Chondrocyte (in vitro differentiated cells): ENCODE data around the gene HDAC4. TPM values are rescaled to one million over a fixed set of nuclear protein-coding genes. Genes with fewer than 3 reads are reported as not detected.
A peak's percentile ranks its signal among the peaks of the same experiment; 100 is the strongest.

Experiments
- DNase-seq: peaks from one replicate; pipeline ENCODE4 v3.0.0; 2021; ENCODE audit warnings: mixed read lengths, low spot score
- H3K27ac Mint-ChIP-seq: one replicate; pipeline ENCODE4 v1.8.0; 2021; ENCODE audit warnings: mild to moderate bottlenecking, moderate library complexity, mixed read lengths; ENCODE audit not compliant: unreplicated experiment
- H3K27me3 Mint-ChIP-seq: 2 replicates; pipeline ENCODE4 v1.8.0; 2021; ENCODE audit warnings: low read depth, mixed read lengths
- H3K36me3 Mint-ChIP-seq: 2 replicates; pipeline ENCODE4 v1.8.0; 2021; ENCODE audit warnings: low read depth, mixed read lengths
- H3K4me1 Mint-ChIP-seq: 2 replicates; pipeline ENCODE4 v1.8.0; 2021; ENCODE audit warnings: low read depth, mild to moderate bottlenecking, mixed read lengths
- H3K4me3 Mint-ChIP-seq: one replicate; pipeline ENCODE4 v1.8.0; 2021; ENCODE audit warnings: mild to moderate bottlenecking, moderate library complexity, mixed read lengths; ENCODE audit not compliant: unreplicated experiment
- H3K9me3 Mint-ChIP-seq: 2 replicates; pipeline ENCODE4 v1.8.0; 2021; ENCODE audit warnings: low read depth, mixed read lengths
- total RNA-seq: library from RNA; stranded (reverse); gene quantifications from 3 replicates; pipeline ENCODE4 v1.2.1, GENCODE V29; 2021
- TF ChIP-seq, protein P1 (sequence below): fragments of 200-600 bp; sonication (generic); IDR thresholded peaks from 2 replicates; pipeline ENCODE4 v1.5.0; 2021; ENCODE audit warnings: antibody characterized with exemption, mild to moderate bottlenecking, moderate library complexity

HDAC4 gene
- total RNA-seq, 1 donor from 2014 or later, result 22.3 TPM

DNA sequence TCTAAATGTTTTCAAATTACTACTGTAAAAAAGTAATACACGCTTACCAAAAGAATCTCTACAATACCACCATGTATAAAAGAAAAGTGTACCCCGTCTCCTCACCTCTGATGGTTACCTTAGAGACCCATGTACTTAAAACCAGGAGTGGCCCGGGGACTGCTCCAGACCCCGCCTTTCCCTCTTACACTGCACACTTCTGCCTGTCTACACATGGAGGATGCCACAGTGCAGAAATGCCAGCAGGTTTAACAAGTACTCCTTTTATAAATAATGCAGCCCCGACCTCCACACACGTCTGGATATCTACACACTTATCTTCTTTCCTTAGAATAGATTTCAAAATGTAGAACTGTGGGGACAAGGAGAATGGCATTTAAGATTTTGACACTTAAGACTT is 5.3 kb downstream of the HDAC4 start:
- DNase-seq, result no peak
- no peaks in the 10 kb centered on the region for H3K36me3 Mint-ChIP-seq
- peaks cover 23% of the 10 kb centered on the region for H3K4me1 Mint-ChIP-seq
- H3K4me3 Mint-ChIP-seq, result no peak overlapping the region
- H3K9me3 Mint-ChIP-seq, result no peaks in the 10 kb centered on the region
- H3K27ac Mint-ChIP-seq, result peak overlapping the region; percentile 27
- no peaks in the 10 kb centered on the region for H3K27me3 Mint-ChIP-seq
- TF ChIP-seq, protein P1, sequence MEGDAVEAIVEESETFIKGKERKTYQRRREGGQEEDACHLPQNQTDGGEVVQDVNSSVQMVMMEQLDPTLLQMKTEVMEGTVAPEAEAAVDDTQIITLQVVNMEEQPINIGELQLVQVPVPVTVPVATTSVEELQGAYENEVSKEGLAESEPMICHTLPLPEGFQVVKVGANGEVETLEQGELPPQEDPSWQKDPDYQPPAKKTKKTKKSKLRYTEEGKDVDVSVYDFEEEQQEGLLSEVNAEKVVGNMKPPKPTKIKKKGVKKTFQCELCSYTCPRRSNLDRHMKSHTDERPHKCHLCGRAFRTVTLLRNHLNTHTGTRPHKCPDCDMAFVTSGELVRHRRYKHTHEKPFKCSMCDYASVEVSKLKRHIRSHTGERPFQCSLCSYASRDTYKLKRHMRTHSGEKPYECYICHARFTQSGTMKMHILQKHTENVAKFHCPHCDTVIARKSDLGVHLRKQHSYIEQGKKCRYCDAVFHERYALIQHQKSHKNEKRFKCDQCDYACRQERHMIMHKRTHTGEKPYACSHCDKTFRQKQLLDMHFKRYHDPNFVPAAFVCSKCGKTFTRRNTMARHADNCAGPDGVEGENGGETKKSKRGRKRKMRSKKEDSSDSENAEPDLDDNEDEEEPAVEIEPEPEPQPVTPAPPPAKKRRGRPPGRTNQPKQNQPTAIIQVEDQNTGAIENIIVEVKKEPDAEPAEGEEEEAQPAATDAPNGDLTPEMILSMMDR, result no peak

DNA sequence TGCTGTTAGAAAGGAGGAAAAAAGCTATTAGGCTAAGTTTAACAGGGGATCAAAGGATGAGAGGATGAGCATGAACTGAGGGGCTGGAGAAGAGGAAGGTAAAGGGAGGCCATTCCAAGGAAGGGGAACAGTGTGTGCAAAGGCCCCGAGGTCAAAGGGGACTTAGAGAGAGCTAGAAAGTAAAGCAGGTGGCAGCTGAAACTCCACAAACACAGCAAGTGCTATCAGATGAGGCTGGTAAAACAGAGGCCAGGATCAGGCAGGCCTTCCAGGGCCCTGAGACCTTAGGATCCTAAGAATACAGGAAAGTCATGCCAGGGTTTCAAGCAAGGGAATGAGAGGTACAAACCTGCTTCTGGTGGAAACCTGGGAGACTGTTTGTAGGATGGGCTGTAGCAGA is 5.8 kb downstream of the HDAC4 start:
- Mint-ChIP-seq H3K36me3 (no peaks in the 10 kb centered on the region), H3K27me3 (no peaks in the 10 kb centered on the region), H3K27ac (no peak overlapping the region), H3K4me1 (peaks cover 23% of the 10 kb centered on the region), H3K9me3 (no peaks in the 10 kb centered on the region), H3K4me3 (no peak overlapping the region)
- DNase-seq, result no peak
- TF ChIP-seq, protein P1, result no peak

DNA sequence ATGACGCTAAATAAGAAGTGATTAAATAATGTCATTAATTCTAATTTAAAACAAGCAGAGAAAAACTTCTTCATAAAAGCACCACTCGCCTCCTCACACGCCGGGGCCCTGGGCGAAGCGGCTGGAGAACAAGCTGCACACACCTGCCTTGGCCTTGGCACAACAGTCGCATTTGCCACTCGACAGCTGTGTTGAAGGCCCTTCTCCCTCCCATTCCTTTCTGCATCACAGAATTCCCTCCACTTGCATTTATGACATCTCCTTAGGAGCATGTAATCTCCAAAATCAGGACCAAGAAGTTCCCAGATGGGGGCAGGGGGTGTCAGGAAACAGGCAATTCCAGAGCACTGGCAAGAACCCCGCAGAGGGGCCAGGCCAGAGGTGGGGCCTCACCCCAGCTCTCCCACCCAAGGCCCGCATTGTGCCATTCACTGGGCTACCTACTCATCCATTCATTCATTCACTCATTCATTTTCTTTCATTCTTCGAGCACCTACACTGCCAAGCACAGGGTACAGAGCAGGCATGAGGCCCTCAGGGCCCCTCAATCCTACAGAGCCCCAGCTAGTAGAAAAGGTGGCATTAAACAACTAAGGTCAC is 6.4 kb downstream of the HDAC4 start:
- Mint-ChIP-seq H3K36me3 (no peaks in the 10 kb centered on the region), H3K27me3 (no peaks in the 10 kb centered on the region), H3K4me3 (no peak overlapping the region), H3K9me3 (no peaks in the 10 kb centered on the region), H3K4me1 (peaks cover 18% of the 10 kb centered on the region), H3K27ac (no peak overlapping the region)
- DNase-seq, result peak; percentile 44
- TF ChIP-seq, protein P1, result no peak

DNA sequence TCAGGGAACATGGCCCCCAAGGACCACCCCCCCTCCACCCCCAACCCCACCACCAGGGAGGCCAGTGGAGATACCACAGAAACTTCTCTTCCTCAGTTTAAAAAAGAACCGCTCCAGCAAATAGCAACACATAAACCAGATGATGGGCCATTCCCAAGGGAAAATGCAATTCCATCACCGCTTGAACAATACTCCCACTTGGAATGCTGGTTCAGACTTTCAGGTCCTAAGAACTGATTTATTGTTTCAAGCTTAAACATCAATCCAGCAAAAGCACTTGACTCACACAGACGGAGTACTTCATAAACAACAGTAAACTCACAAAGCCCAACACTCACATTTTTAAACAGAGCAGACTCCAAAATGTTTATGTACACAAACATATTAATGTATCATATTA is 6.9 kb downstream of the HDAC4 start:
- DNase-seq, result no peak
- peaks cover 13% of the 10 kb centered on the region for H3K4me1 Mint-ChIP-seq
- no peaks in the 10 kb centered on the region for H3K27me3 Mint-ChIP-seq
- TF ChIP-seq, protein P1, result no peak
- H3K9me3 Mint-ChIP-seq, result no peaks in the 10 kb centered on the region
- H3K36me3 Mint-ChIP-seq, result peaks cover 2% of the 10 kb centered on the region
- H3K27ac Mint-ChIP-seq, result no peak overlapping the region
- no peak overlapping the region for H3K4me3 Mint-ChIP-seq

DNA sequence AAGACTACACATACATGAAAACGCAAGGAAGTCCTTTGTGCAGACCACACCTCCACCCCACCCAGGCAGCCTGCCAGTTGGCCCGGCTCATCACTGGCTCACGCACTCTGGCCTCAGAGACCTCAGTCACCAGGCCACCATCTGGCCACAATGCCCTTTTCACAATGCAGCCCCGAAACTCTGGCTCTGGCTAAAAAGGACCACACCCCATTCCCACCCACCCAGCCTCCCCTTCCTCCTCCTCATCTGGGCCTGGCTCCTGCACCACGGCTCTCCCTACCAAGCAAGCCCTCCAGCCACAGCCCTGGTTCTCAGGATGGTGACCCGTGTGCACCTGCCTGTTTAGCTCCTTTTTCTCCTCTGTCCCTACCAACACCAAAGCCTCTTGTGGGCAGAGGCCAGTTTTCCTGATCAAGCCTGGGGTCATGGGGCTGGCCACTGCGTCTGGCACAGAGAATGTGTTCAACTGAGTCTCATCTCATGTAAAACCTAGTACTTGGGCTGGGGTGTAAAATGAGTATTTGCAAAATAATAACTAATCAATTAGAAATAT is 7.4 kb downstream of the HDAC4 start:
- Mint-ChIP-seq H3K4me3 (no peak overlapping the region), H3K27ac (no peak overlapping the region), H3K27me3 (no peaks in the 10 kb centered on the region), H3K36me3 (peaks cover 2% of the 10 kb centered on the region), H3K9me3 (no peaks in the 10 kb centered on the region), H3K4me1 (peaks cover 10% of the 10 kb centered on the region)
- peak; percentile 38 for DNase-seq
- TF ChIP-seq, protein P1, result no peak
